GM23338 (cell line): ENCODE measurements around the gene DSE. TPM values are rescaled to one million over a fixed set of nuclear protein-coding genes. Genes with fewer than 3 reads are reported as not detected.

Source experiments
- CREB1 ChIP-seq: fragments of 250-450 bp; sonication (Bioruptor Pico); IDR thresholded peaks from 2 replicates; pipeline ENCODE4 v1.5.0; 2020; ENCODE audit warnings: low read depth, mild to moderate bottlenecking, moderate library complexity
- ETS1 ChIP-seq: IDR thresholded peaks from 2 replicates; pipeline ENCODE4 v1.6.1; 2016; ENCODE audit warnings: antibody characterized with exemption
- EZH2 ChIP-seq: fragments of 200-600 bp; sonication (generic); IDR thresholded peaks from one replicate; pipeline ENCODE4 v1.8.0; 2017; ENCODE audit warnings: antibody characterized with exemption, mild to moderate bottlenecking, low read depth; ENCODE audit not compliant: unreplicated experiment
- EZH2phosphoT487 ChIP-seq: fragments of 200-600 bp; sonication (generic); IDR thresholded peaks from one replicate; pipeline ENCODE4 v1.8.1; 2018; ENCODE audit warnings: antibody characterized with exemption; ENCODE audit not compliant: unreplicated experiment
- JUNB ChIP-seq: IDR thresholded peaks from one replicate; pipeline ENCODE4 v1.6.1; 2016; ENCODE audit warnings: antibody characterized with exemption; ENCODE audit not compliant: unreplicated experiment
- NANOG ChIP-seq: IDR thresholded peaks from 2 replicates; pipeline ENCODE4 v1.6.1; 2016; ENCODE audit warnings: antibody characterized with exemption, borderline replicate concordance
- POLR2AphosphoS5 ChIP-seq: IDR thresholded peaks from 2 replicates; pipeline ENCODE4 v1.6.1; 2016; ENCODE audit warnings: antibody characterized with exemption, low read depth
- STAT1 ChIP-seq: IDR thresholded peaks from one replicate; pipeline ENCODE4 v1.6.1; 2016; ENCODE audit warnings: antibody characterized with exemption; ENCODE audit not compliant: unreplicated experiment
- ZNF114 ChIP-seq: fragments of 250-450 bp; sonication (Bioruptor Pico); IDR thresholded peaks from 2 replicates; pipeline ENCODE4 v1.5.0; 2020; ENCODE audit warnings: mild to moderate bottlenecking, moderate library complexity
- ZNF331 ChIP-seq: fragments of 250-450 bp; sonication (Bioruptor Pico); IDR thresholded peaks from 2 replicates; pipeline ENCODE4 v1.5.0; 2020; ENCODE audit warnings: low read depth, mild to moderate bottlenecking, moderate library complexity
- ZNF462 ChIP-seq: fragments of 250-450 bp; sonication (Bioruptor Pico); IDR thresholded peaks from 2 replicates; pipeline ENCODE4 v1.5.0; 2020; ENCODE audit warnings: mild to moderate bottlenecking, moderate library complexity
- polyA plus RNA-seq: library from polyadenylated mRNA; unstranded; fragments of >200 nt; fragmentation: Nextera tagmentation; extraction: Ambion mirVana; gene quantifications from 2 replicates; pipeline ENCODE4 v1.2.1, GENCODE V29; 2016
- total RNA-seq: library from RNA; depleted of rRNA; stranded (reverse); fragments of >200 nt; shearing (Covaris generic); gene quantifications from 2 replicates; pipeline ENCODE4 v1.2.3, GENCODE V29; 2014

The DSE gene
- total and polyA plus RNA-seq, 2 experiments from 2014 or later = 18.8 to 45.2 TPM

- no peak for TF ChIP-seq ZNF462 (CRISPR knock-in tag)
- no peak for TF ChIP-seq ZNF114
- no peak for TF ChIP-seq EZH2phosphoT487
- no peak for TF ChIP-seq STAT1
- no peak for TF ChIP-seq ETS1
- TF ChIP-seq NANOG = no peak
- TF ChIP-seq ZNF331 = no peak
- no peak for TF ChIP-seq CREB1 (CRISPR knock-in tag)
- no peak for TF ChIP-seq POLR2AphosphoS5
- TF ChIP-seq JUNB = no peak
- no peak for TF ChIP-seq EZH2
These were observed 11.8 kb downstream of the DSE start (continued) for GRCh38 chr6:116382587-116382986.
